Progenitor cell of endocrine pancreas (in vitro differentiated cells): Measurements from ENCODE around the gene PAX2. TPM values are rescaled to one million over a fixed set of nuclear protein-coding genes. Genes with fewer than 3 reads are reported as not detected.

Source experiments
- total RNA-seq: library from RNA; stranded (reverse); gene quantifications from 2 replicates; pipeline ENCODE4 v1.2.1, GENCODE V29; 2021

PAX2 gene
- total RNA-seq, 1 donor from 2014 or later: not detected

Other genes starting within 250 kb of the PAX2 start
- 24.0 and 25.5 TPM in 2 replicates for gene SEC31B, start 225.7 kb upstream of the PAX2 start, total RNA-seq
- 159 and 167 TPM in 2 replicates for gene NDUFB8, start 215.7 kb upstream of the PAX2 start, total RNA-seq
- 67.3 and 74.5 TPM in 2 replicates for gene HIF1AN, start 209.6 kb upstream of the PAX2 start, total RNA-seq
- gene SLF2, start 167.4 kb downstream of the PAX2 start, total RNA-seq: 29.9 and 31.8 TPM in 2 replicates
- 57.1 and 62.3 TPM in 2 replicates for gene SEMA4G, start 223.9 kb downstream of the PAX2 start, total RNA-seq
- gene MRPL43, start 241.9 kb downstream of the PAX2 start, total RNA-seq: 70.7 and 72.4 TPM in 2 replicates
- gene TWNK, start 242.0 kb downstream of the PAX2 start, total RNA-seq: 12.8 and 13.3 TPM in 2 replicates